ENCODE results near the gene CLPTM1L.

CLPTM1L gene

GRCh38 chr5:1281038-1281882 lies 63.6 kb downstream of the CLPTM1L start:
- TF ChIP-seq PKNOX1 (IDR thresholded peaks at IDR 0.05), result no peak
- no peak for TF ChIP-seq FOXM1 (IDR thresholded peaks at IDR 0.05; ENCODE audit: borderline replicate concordance)
- TF ChIP-seq SP1 (IDR thresholded peaks at IDR 0.05), result no peak
- TF ChIP-seq ARNT (IDR thresholded peaks at IDR 0.05), result no peak
- TF ChIP-seq BHLHE40 (IDR thresholded peaks at IDR 0.05; ENCODE audit: borderline replicate concordance), result no peak
- TF ChIP-seq LEF1 (IDR thresholded peaks at IDR 0.05; ENCODE audit: borderline replicate concordance), result no peak
- no peak for TF ChIP-seq CTBP1 (IDR thresholded peaks at IDR 0.05; ENCODE audit: borderline replicate concordance)
- no peak for TF ChIP-seq SUZ12 (IDR thresholded peaks at IDR 0.05)
- no peak for TF ChIP-seq NFRKB (IDR thresholded peaks at IDR 0.05)
- no peak for TF ChIP-seq FOXK2 (IDR thresholded peaks at IDR 0.05)
- TF ChIP-seq ZNF384 (IDR thresholded peaks at IDR 0.05), result no peak
- POLR2A ChIA-PET, result no interaction called here
- CTCF ChIA-PET, result no interaction called here
- DNase-seq (ENCODE audit: extremely low spot score), result no peak

- TF ChIP-seq ELF4 (IDR thresholded peaks at IDR 0.05) (no peak), PKNOX1 (IDR thresholded peaks at IDR 0.05) (no peak), L3MBTL2 (conservative IDR thresholded peaks at IDR 0.05) (no peak), FOXM1 (IDR thresholded peaks at IDR 0.05; ENCODE audit: borderline replicate concordance) (no peak), ZNF384 (IDR thresholded peaks at IDR 0.05) (no peak), SUZ12 (IDR thresholded peaks at IDR 0.05) (no peak), TARDBP (IDR thresholded peaks at IDR 0.05) (no peak), SP1 (IDR thresholded peaks at IDR 0.05) (no peak), FOXA1 (IDR thresholded peaks at IDR 0.05) (no peak), LEF1 (IDR thresholded peaks at IDR 0.05; ENCODE audit: borderline replicate concordance) (no peak), ARNT (IDR thresholded peaks at IDR 0.05) (no peak), HDGF (IDR thresholded peaks at IDR 0.05; ENCODE audit: borderline replicate concordance) (no peak), BHLHE40 (IDR thresholded peaks at IDR 0.05; ENCODE audit: borderline replicate concordance) (no peak), FOXK2 (IDR thresholded peaks at IDR 0.05) (no peak), NFRKB (IDR thresholded peaks at IDR 0.05) (no peak)
- CTCF ChIA-PET, result no interaction called here
- POLR2A ChIA-PET, result no interaction called here
- no peak for DNase-seq (ENCODE audit: extremely low spot score)
These were observed 64.5 kb downstream of the CLPTM1L start for GRCh38 chr5:1280177-1281037.

- POLR2A ChIA-PET, result no interaction called here
- no peak for DNase-seq (ENCODE audit: extremely low spot score)
- TF ChIP-seq BHLHE40 (IDR thresholded peaks at IDR 0.05; ENCODE audit: borderline replicate concordance), result no peak
- no peak for TF ChIP-seq SUZ12 (IDR thresholded peaks at IDR 0.05)
- TF ChIP-seq SP1 (IDR thresholded peaks at IDR 0.05), result no peak
- no peak for TF ChIP-seq LEF1 (IDR thresholded peaks at IDR 0.05; ENCODE audit: borderline replicate concordance)
- TF ChIP-seq HDGF (IDR thresholded peaks at IDR 0.05; ENCODE audit: borderline replicate concordance), result no peak
- no peak for TF ChIP-seq NFRKB (IDR thresholded peaks at IDR 0.05)
- no peak for TF ChIP-seq TARDBP (IDR thresholded peaks at IDR 0.05)
- TF ChIP-seq ARNT (IDR thresholded peaks at IDR 0.05), result no peak
- no peak for TF ChIP-seq L3MBTL2 (conservative IDR thresholded peaks at IDR 0.05)
- no peak for TF ChIP-seq FOXA1 (IDR thresholded peaks at IDR 0.05)
- TF ChIP-seq ZNF384 (IDR thresholded peaks at IDR 0.05), result no peak
- TF ChIP-seq FOXK2 (IDR thresholded peaks at IDR 0.05), result no peak
- no peak for TF ChIP-seq FOXM1 (IDR thresholded peaks at IDR 0.05; ENCODE audit: borderline replicate concordance)
- no peak for TF ChIP-seq PKNOX1 (IDR thresholded peaks at IDR 0.05)
- TF ChIP-seq CTBP1 (IDR thresholded peaks at IDR 0.05; ENCODE audit: borderline replicate concordance), result no peak
- TF ChIP-seq ELF4 (IDR thresholded peaks at IDR 0.05), result no peak
- CTCF ChIA-PET, result no interaction called here
These were observed 65.3 kb downstream of the CLPTM1L start for GRCh38 chr5:1279443-1280151.

GRCh38 chr5:1278656-1279442 lies 66.0 kb downstream of the CLPTM1L start:
- CTCF ChIA-PET, result no interaction called here
- DNase-seq (ENCODE audit: extremely low spot score), result no peak
- TF ChIP-seq HDGF (IDR thresholded peaks at IDR 0.05; ENCODE audit: borderline replicate concordance) (no peak), LEF1 (IDR thresholded peaks at IDR 0.05; ENCODE audit: borderline replicate concordance) (no peak), PKNOX1 (IDR thresholded peaks at IDR 0.05) (no peak), FOXK2 (IDR thresholded peaks at IDR 0.05) (no peak), TARDBP (IDR thresholded peaks at IDR 0.05) (no peak), CTBP1 (IDR thresholded peaks at IDR 0.05; ENCODE audit: borderline replicate concordance) (no peak), ZNF384 (IDR thresholded peaks at IDR 0.05) (no peak), FOXA1 (IDR thresholded peaks at IDR 0.05) (no peak), BHLHE40 (IDR thresholded peaks at IDR 0.05; ENCODE audit: borderline replicate concordance) (no peak), NFRKB (IDR thresholded peaks at IDR 0.05) (no peak), FOXM1 (IDR thresholded peaks at IDR 0.05; ENCODE audit: borderline replicate concordance) (no peak), SUZ12 (IDR thresholded peaks at IDR 0.05) (no peak), ELF4 (IDR thresholded peaks at IDR 0.05) (no peak), ARNT (IDR thresholded peaks at IDR 0.05) (no peak), L3MBTL2 (conservative IDR thresholded peaks at IDR 0.05) (no peak), SP1 (IDR thresholded peaks at IDR 0.05) (no peak)
- POLR2A ChIA-PET, result no interaction called here

Data from HEK293T (cell line).